Endothelial cell of umbilical vein (primary cell): ENCODE results near the gene RBM5. TPM values are rescaled to one million over a fixed set of nuclear protein-coding genes. Genes with fewer than 3 reads are reported as not detected.

ENCODE experiments used
- BruUV-seq: library from RNA; stranded (reverse); fragments of 400-500 nt; replicated peaks from 2 replicates; lab custom pipeline; 2021; lab: Mats Ljungman, UMichigan
- CTCF ChIA-PET: fragments of 300-600, 350-600 bp; sonication (Branson Sonifier 250); formaldehyde crosslinking; loops from one replicate; lab custom pipeline; 2021; ENCODE audit warnings: antibody characterized with exemption, inconsistent platforms; lab: Charles Lee
- POLR2A ChIA-PET: fragments of 300-600, 350-600 bp; sonication (Branson Sonifier 250); formaldehyde crosslinking; loops from one replicate; lab custom pipeline; 2021; ENCODE audit warnings: antibody characterized with exemption, inconsistent platforms; lab: Charles Lee
- DNase-seq: peaks from one replicate; pipeline ENCODE4 v3.0.0-alpha.2; 2011; ENCODE audit warnings: low read depth, low spot score
- FAIRE-seq: peaks from 2 replicates; lab custom pipeline; 2011; peaks lifted over from hg19 to GRCh38; lab: Jason Lieb, UNC
- H2AFZ ChIP-seq: 2 replicates; pipeline ENCODE4 v1.6.0; 2012; ENCODE audit warnings: low read depth, low read length, control low read depth, inconsistent platforms
- H3K27ac ChIP-seq: 2 replicates; pipeline ENCODE4 v1.5.1; 2011; ENCODE audit warnings: low read depth, mild to moderate bottlenecking, control low read depth, low read length, moderate library complexity; ENCODE audit not compliant: insufficient read depth
- H3K27me3 ChIP-seq, 2 experiments: 2 replicates each; pipeline versions ENCODE4 v1.6.0 to v1.6.1; 2011; ENCODE audit warnings: low read length in 2 of 2, mixed read lengths in 1 of 2; ENCODE audit not compliant: control insufficient read depth in 2 of 2, insufficient read depth in 2 of 2
- H3K36me3 ChIP-seq, 2 experiments: 2 replicates in 1 of 2; 3 replicates in 1 of 2; pipeline ENCODE4 v1.5.1; 2011; ENCODE audit warnings: low read length in 2 of 2, mild to moderate bottlenecking in 1 of 2, moderate library complexity in 1 of 2; ENCODE audit not compliant: control insufficient read depth in 2 of 2, insufficient read depth in 2 of 2; ENCODE audit errors: extremely low read depth in 1 of 2
- H3K4me1 ChIP-seq: 3 replicates; pipeline ENCODE4 v1.5.1; 2011; ENCODE audit warnings: mild to moderate bottlenecking, low read length; ENCODE audit not compliant: control insufficient read depth, insufficient read depth; ENCODE audit errors: extremely low read depth
- H3K4me2 ChIP-seq: 2 replicates; pipeline ENCODE4 v1.6.1; 2011; ENCODE audit warnings: low read length, control low read depth, mixed read lengths; ENCODE audit not compliant: insufficient read depth
- H3K4me3 ChIP-seq, 3 experiments: fragments of 200-600 bp in 1 of 3; sonication (generic), shearing (Covaris generic) in 1 of 3; replicated peaks in 1 of 3; 2 replicates each; pipeline ENCODE4 v1.5.1; 2011 to 2016; ENCODE audit warnings: control low read depth in 3 of 3, low read length in 3 of 3, mild to moderate bottlenecking in 2 of 3, inconsistent platforms in 1 of 3, low read depth in 1 of 3, moderate library complexity in 1 of 3; ENCODE audit not compliant: insufficient read depth in 1 of 3
- H3K79me2 ChIP-seq: 2 replicates; pipeline ENCODE4 v1.6.0; 2012; ENCODE audit warnings: low read length, inconsistent platforms; ENCODE audit not compliant: control insufficient read depth, insufficient read depth
- H3K9ac ChIP-seq: replicated peaks from 2 replicates; pipeline ENCODE3; 2011; ENCODE audit warnings: low read length, control low read depth; ENCODE audit not compliant: insufficient read depth; ENCODE audit errors: extremely low read depth
- H3K9me1 ChIP-seq: replicated peaks from 3 replicates; pipeline ENCODE4 v1.6.0; 2011; ENCODE audit warnings: mild to moderate bottlenecking, low read length; ENCODE audit not compliant: control insufficient read depth, insufficient read depth; ENCODE audit errors: extremely low read depth
- H3K9me3 ChIP-seq: replicated peaks from 2 replicates; pipeline ENCODE4 v1.5.1; 2012; ENCODE audit warnings: low read length, inconsistent platforms; ENCODE audit not compliant: control insufficient read depth, insufficient read depth
- H4K20me1 ChIP-seq: replicated peaks from 2 replicates; pipeline ENCODE3; 2011; ENCODE audit warnings: mild to moderate bottlenecking, low read length; ENCODE audit not compliant: control insufficient read depth, insufficient read depth; ENCODE audit errors: extremely low read depth
- EZH2 ChIP-seq: IDR thresholded peaks from 2 replicates; pipeline ENCODE4 v1.6.1; 2012; ENCODE audit warnings: borderline replicate concordance, low read depth, mild to moderate bottlenecking, moderate library complexity, low read length, inconsistent platforms; ENCODE audit not compliant: severe bottlenecking
- FOS ChIP-seq: IDR thresholded peaks from 2 replicates; pipeline ENCODE4 v1.6.1; 2011; ENCODE audit warnings: mild to moderate bottlenecking, low read length, moderate library complexity, borderline replicate concordance; ENCODE audit not compliant: insufficient read depth
- GATA2 ChIP-seq: IDR thresholded peaks from 2 replicates; pipeline ENCODE4 v1.7.0; 2011; ENCODE audit warnings: low read depth, mild to moderate bottlenecking, moderate library complexity, mixed read lengths, low read length; ENCODE audit not compliant: insufficient read length, insufficient read depth
- JUN ChIP-seq: IDR thresholded peaks from 2 replicates; pipeline ENCODE4 v1.6.1; 2011; ENCODE audit warnings: borderline replicate concordance, low read depth; ENCODE audit not compliant: insufficient read length, insufficient read depth
- MYC ChIP-seq: IDR thresholded peaks from one replicate; pipeline ENCODE4 v1.6.1; 2011; ENCODE audit warnings: mild to moderate bottlenecking, low read depth, low read length
- POLR2A ChIP-seq: IDR thresholded peaks from 2 replicates; pipeline ENCODE4 v1.6.1; 2012; ENCODE audit warnings: low read depth, mild to moderate bottlenecking, control low read depth, low read length
- POLR2AphosphoS5 ChIP-seq: IDR thresholded peaks from 2 replicates; pipeline ENCODE4 v1.6.1; 2012; ENCODE audit warnings: low read depth, mild to moderate bottlenecking, control low read depth, low read length, moderate library complexity; ENCODE audit not compliant: insufficient read depth
- dilution Hi-C: fragments of 300-500 bp; cut with MboI; formaldehyde crosslinking; loops from one replicate; pipeline ENCODE4 v1.15.0; 2019; ENCODE audit warnings: low sequenced_read_pairs; ENCODE audit not compliant: extremely low pct_ligation_motif_present
- intact Hi-C: fragments of 100-400 bp; cut with micrococcal nuclease; formaldehyde crosslinking; loops from one replicate; pipeline ENCODE4 v1.10.0; 2022
- polyA plus RNA-seq, 4 experiments: library from polyadenylated mRNA; depleted of rRNA in 3 of 4; stranded (reverse) in 3 of 4; unstranded in 1 of 4; fragments of >200 nt; gene quantifications; 2 replicates each; pipeline versions ENCODE4 v1.2.1 to v1.2.3, GENCODE V29; 2011 to 2012; ENCODE audit warnings: missing spikeins in 1 of 4
- total RNA-seq: library from RNA; stranded (reverse); gene quantifications from 2 replicates; pipeline ENCODE4 v1.2.3, GENCODE V29; 2021
- TF ChIP-seq, protein P1 (sequence below): IDR thresholded peaks from 2 replicates; pipeline ENCODE4 v1.6.1; 2011; ENCODE audit not compliant: insufficient read depth, insufficient read length
- TF ChIP-seq, protein P2 (sequence below), 2 donors: IDR thresholded peaks; 1 replicate in 1 of 2; 2 replicates in 1 of 2; pipeline ENCODE4 v1.5.1; 2011; ENCODE audit warnings: low read length in 2 of 2, mild to moderate bottlenecking in 2 of 2, moderate library complexity in 2 of 2, control low read depth in 1 of 2, inconsistent platforms in 1 of 2, low read depth in 1 of 2; ENCODE audit not compliant: insufficient read depth in 1 of 2; ENCODE audit errors: extremely low read depth in 1 of 2

Gene RBM5
- total and polyA plus RNA-seq, 2 donors (not counting 3 experiments of a cell fraction or from before 2014, with no cell fraction given): 190 to 218 TPM

DNA sequence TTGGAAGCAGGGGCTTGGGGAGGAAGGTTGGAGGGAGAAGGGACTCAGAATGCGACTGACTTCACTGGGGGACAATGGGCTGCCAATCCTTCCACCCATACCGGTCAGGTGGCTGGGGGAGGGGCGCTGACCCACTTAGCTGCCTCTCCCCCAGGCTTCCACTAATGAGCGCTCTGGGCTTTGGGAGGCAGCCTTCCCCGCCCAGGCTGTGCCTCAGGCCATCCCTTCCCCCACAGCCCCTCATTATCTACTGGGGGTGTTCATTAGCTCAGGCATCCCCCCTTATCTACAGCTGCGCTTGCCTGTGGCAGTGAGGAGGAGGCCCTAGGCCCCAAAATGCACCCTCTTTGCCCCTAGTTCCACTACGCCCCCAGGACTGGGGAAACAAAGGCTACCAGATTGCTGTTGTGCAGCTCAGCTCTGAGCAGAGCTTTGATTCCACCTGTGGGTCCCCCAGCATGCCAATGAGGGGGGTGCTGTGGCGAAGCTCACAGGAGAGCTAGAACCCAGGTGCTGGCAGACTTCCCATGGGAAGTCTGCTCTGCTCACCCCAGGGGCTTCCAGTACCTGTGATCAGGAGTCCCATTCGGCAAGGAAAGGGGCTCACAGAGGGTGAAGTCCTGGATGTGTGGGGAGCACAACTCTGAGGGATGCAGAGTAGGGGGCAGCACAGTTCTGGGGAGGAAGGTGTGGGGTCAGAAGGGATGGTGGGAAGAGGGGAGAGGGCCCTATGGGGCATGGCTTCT is 37.0 kb downstream of the RBM5 start:
- H3K4me3 ChIP-seq: no peak overlapping the region
- ChIA-PET CTCF (interaction anchor here (0.5 to 4.4 kb wide), 5 partner anchors 27 to 196 kb away, joined by 3 to 40 read pairs (median 3); no protein-coding TSS in a partner anchor), POLR2A (interaction anchor here (0.6 kb wide), 1 partner anchor 62 kb away, joined by 4 read pairs; no protein-coding TSS in a partner anchor)
- dilution Hi-C loops: no loop called here
- H3K79me2 ChIP-seq: no peaks in the 10 kb centered on the region
- H3K9me1 ChIP-seq: no peaks in the 10 kb centered on the region
- H3K36me3 ChIP-seq: peaks cover 0 to 2% of the 10 kb centered on the region in 2 experiments
- H3K27ac ChIP-seq: no peak overlapping the region
- H3K4me1 ChIP-seq: peaks cover 7% of the 10 kb centered on the region
- intact Hi-C loops: loop anchor here (10.0 kb wide), 1 partner anchor 139 kb away; the partner anchor contains the start of gene SEMA3B
- FAIRE-seq (no peak), DNase-seq (no peak)
- H4K20me1 ChIP-seq: no peaks in the 10 kb centered on the region
- no peaks in the 10 kb centered on the region for H3K27me3 ChIP-seq
- no peak overlapping the region for H2AFZ ChIP-seq
- no peak overlapping the region for H3K9ac ChIP-seq
- no TSS peak for BruUV-seq
- no peaks in the 10 kb centered on the region for H3K9me3 ChIP-seq
- no peak for TF ChIP-seq EZH2
- no peak for TF ChIP-seq POLR2AphosphoS5
- TF ChIP-seq, protein P1, sequence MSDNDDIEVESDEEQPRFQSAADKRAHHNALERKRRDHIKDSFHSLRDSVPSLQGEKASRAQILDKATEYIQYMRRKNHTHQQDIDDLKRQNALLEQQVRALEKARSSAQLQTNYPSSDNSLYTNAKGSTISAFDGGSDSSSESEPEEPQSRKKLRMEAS: no peak
- no peak for TF ChIP-seq MYC
- TF ChIP-seq POLR2A: no peak
- TF ChIP-seq FOS: no peak
- TF ChIP-seq JUN: no peak
- TF ChIP-seq GATA2: no peak
- TF ChIP-seq, protein P2, sequence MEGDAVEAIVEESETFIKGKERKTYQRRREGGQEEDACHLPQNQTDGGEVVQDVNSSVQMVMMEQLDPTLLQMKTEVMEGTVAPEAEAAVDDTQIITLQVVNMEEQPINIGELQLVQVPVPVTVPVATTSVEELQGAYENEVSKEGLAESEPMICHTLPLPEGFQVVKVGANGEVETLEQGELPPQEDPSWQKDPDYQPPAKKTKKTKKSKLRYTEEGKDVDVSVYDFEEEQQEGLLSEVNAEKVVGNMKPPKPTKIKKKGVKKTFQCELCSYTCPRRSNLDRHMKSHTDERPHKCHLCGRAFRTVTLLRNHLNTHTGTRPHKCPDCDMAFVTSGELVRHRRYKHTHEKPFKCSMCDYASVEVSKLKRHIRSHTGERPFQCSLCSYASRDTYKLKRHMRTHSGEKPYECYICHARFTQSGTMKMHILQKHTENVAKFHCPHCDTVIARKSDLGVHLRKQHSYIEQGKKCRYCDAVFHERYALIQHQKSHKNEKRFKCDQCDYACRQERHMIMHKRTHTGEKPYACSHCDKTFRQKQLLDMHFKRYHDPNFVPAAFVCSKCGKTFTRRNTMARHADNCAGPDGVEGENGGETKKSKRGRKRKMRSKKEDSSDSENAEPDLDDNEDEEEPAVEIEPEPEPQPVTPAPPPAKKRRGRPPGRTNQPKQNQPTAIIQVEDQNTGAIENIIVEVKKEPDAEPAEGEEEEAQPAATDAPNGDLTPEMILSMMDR (IDR thresholded peaks at IDR 0.05; ENCODE audit: extremely low read depth in 1 of 2, insufficient read depth in 1 of 2, low read depth in 1 of 2, low read length in 2 of 2): no peak
- no peak overlapping the region for H3K4me2 ChIP-seq
